Esophagus muscularis mucosa (tissue), 4 donors: ENCODE results near the gene CAPZA1.

Experiments used
- CTCF ChIP-seq, 3 experiments: fragments of 200-600 bp in 2 of 3; fragments of 450-650 bp in 1 of 3; sonication (generic) in 2 of 3; IDR thresholded peaks; one replicate each; pipeline ENCODE4 v1.5.1; 2017 to 2019; ENCODE audit warnings: antibody characterized with exemption in 3 of 3, mild to moderate bottlenecking in 2 of 3, moderate library complexity in 1 of 3
- EP300 ChIP-seq: sonication (generic); formaldehyde crosslinking; IDR thresholded peaks from one replicate; pipeline ENCODE4 v1.6.1; 2017; ENCODE audit warnings: antibody characterized with exemption
- POLR2A ChIP-seq: fragments of 450-650 bp; IDR thresholded peaks from one replicate; pipeline ENCODE4 v1.6.1; 2017; ENCODE audit warnings: antibody characterized with exemption, moderate library complexity, mild to moderate bottlenecking, low read depth
- POLR2AphosphoS5 ChIP-seq, 2 donors: sonication (generic); formaldehyde crosslinking; IDR thresholded peaks; one replicate each; pipeline ENCODE4 v1.6.1; 2017; ENCODE audit warnings: antibody characterized with exemption in 2 of 2

GRCh38 chr1:112714313-112715263 lies 95.0 kb downstream of the CAPZA1 start:
- TF ChIP-seq EP300 = no peak
- TF ChIP-seq CTCF (IDR thresholded peaks at IDR 0.05) = no peak
- no peak for TF ChIP-seq POLR2AphosphoS5 (IDR thresholded peaks at IDR 0.05)
- TF ChIP-seq POLR2A = no peak
